ENCODE measurements around the gene CNPY4.

CNPY4 gene

GRCh38 chr7:100166970-100167911 lies 47.8 kb downstream of the CNPY4 start:
- no peak for DNase-seq (ENCODE audit: low read depth, low spot score)

DNA sequence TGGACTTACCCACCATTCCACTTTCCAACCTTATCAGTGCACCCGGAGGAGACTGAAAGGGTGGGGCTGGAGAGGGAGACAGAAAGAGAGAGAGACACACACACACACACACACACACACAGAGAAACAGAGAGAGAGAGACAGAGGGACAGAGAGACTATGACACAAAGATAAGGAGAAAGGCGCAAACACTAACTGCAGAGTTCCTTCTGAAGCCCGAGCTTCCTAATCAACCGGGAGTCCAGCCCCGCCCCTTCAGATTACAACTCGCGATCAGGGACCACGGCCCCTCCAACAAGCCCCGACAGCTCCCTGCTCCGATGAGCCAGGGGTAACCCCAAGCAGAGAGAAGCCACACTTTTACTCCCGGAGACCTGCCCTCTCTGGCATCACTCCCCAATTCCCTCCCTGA lies 48.5 kb downstream of the CNPY4 start:
- no peak for DNase-seq (ENCODE audit: low read depth, low spot score)

GRCh38 chr7:100169147-100169850 lies 49.9 kb downstream of the CNPY4 start:
- DNase-seq (ENCODE audit: low read depth, low spot score), result no peak

DNA sequence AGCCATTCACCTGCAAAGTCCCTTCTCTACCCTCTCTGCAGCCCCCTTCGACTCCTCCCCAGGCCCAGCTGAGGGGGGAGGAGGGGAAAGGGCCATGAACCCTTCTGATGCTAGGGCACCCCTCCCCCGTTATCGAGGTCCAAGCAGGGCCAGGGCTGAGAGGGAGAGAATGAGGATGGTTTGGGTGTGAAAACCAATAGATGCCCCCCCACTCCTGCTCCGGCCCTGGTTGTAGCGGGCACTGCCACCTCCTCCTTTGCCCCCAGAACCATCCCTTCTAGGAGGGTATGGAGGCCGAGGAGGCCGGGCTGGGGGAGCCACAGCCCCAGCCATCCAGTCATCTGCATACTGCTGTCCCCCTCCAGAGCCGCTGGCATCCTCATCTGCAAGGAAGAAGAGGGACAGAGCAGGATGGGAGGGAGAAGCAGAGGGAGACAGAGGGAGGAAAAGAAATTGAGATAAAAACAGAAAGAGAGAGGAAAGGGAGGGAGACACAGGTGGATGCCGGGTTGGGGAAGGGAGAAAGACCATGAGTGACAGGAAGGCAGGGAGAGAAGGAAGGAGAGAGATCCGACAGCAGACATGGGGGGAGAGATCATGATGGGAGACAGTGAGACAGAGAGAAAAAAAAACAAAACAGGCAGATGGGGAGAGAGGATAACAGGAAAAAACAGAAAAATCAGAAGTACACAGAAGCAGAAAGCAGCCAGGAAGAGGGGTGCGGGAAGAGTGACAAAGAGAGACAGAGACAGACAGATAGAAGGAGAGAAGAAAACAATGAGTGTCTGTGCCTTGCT lies 50.9 kb downstream of the CNPY4 start:
- no peak for DNase-seq (ENCODE audit: low read depth, low spot score)

GRCh38 chr7:100171087-100171681 lies 51.8 kb downstream of the CNPY4 start:
- no peak for DNase-seq (ENCODE audit: low read depth, low spot score)

- no peak for DNase-seq (ENCODE audit: low read depth, low spot score)
These were observed 52.4 kb downstream of the CNPY4 start for GRCh38 chr7:100171840-100172239.

DNA sequence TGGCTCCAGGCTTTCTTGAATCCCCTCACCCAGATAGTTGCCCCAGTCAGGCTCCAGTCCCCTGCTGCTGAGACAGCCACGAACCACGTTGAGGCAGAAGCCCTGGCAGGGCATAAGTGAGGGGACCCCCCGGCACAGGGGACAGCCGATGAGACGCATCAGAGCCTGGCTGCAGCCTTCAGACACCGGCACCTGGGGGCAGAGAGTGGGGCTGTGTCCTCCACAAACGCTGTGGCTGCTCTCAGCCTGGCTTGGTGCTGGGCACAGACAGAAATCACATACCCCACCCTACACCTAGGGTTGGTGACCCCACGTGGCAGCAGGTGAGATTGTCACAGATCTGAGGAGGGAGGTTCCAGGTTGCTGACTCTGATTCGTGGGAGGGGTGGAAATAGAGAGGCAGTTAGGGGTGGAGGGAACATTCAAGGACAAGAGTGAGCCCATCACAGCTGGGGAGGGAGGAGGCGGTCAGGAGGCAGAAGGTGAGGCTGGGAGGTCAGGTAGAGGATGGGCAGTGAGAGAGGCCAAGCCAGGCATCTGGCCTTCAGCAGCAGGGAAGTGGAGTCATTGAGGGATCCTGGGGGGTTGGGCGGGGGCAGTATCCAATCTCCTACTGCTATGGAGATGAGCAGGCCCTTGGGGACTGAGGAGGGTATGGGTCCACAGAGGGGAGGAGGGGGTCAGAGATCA lies 54.5 kb downstream of the CNPY4 start:
- no peak for DNase-seq (ENCODE audit: low read depth, low spot score)

DNA sequence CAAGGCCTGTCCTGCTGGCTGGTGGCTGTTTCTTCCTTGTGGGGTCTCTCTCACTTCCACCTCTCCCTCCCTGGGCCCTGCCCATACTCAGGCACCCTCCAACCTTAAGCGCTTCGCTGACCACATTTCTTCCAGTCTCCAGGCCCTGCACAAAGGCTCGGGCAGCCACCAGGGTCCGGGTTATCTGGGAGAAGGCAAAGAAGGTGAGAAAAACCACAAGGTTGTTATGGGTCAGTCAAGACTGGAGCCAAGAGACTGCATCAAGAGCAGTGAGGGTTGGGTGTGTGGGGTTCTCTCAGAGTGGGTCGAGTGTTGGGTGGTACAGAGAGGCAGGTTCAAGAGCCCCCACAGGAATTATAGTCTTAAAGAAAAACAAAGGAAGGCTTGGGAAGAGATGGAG lies 55.1 kb downstream of the CNPY4 start:
- DNase-seq (ENCODE audit: low read depth, low spot score), result no peak
